ENCODE data around the gene HBZ.
"Not testable (repeated sequence)": the region's sequence is repeated elsewhere in the genome, so short reads cannot be mapped to it uniquely, and the experiment has no call there.

The HBZ gene

GRCh38 chr16:117379-118365 is 34.8 kb upstream of the HBZ start:
- Histone ChIP-seq H3K4me2 (no peak overlapping the region), H3K36me3 (peaks cover 84% of the 10 kb centered on the region), H3K9ac (no peak overlapping the region), H3K4me3 (no peak overlapping the region), H3K4me1 (peaks cover 8% of the 10 kb centered on the region), H3K27me3 (no peaks in the 10 kb centered on the region), H4K20me1 (peaks cover 72% of the 10 kb centered on the region), H3K9me3 (no peaks in the 10 kb centered on the region), H3K27ac (no peak overlapping the region)
- no peak for TF ChIP-seq Cebpa-rat (IDR thresholded peaks at IDR 0.05)

GRCh38 chr16:118857-119256 is 33.6 kb upstream of the HBZ start:
- Histone ChIP-seq H3K9ac (no peak overlapping the region), H3K9me3 (no peaks in the 10 kb centered on the region), H4K20me1 (peaks cover 70% of the 10 kb centered on the region), H3K36me3 (peaks cover 84% of the 10 kb centered on the region), H3K27ac (no peak overlapping the region), H3K4me3 (no peak overlapping the region), H3K27me3 (no peaks in the 10 kb centered on the region), H3K4me1 (peaks cover 8% of the 10 kb centered on the region), H3K4me2 (no peak overlapping the region)
- TF ChIP-seq Cebpa-rat (IDR thresholded peaks at IDR 0.05) = no peak

GRCh38 chr16:119295-119694 is 33.1 kb upstream of the HBZ start:
- Histone ChIP-seq H3K4me2 (no peak overlapping the region), H3K4me3 (no peak overlapping the region), H3K4me1 (peaks cover 8% of the 10 kb centered on the region), H3K9me3 (no peaks in the 10 kb centered on the region), H4K20me1 (peaks cover 70% of the 10 kb centered on the region), H3K36me3 (peaks cover 84% of the 10 kb centered on the region), H3K9ac (no peak overlapping the region), H3K27me3 (no peaks in the 10 kb centered on the region), H3K27ac (no peak overlapping the region)
- no peak for TF ChIP-seq Cebpa-rat (IDR thresholded peaks at IDR 0.05)

- Histone ChIP-seq H3K27me3 (no peaks in the 10 kb centered on the region), H3K36me3 (peaks cover 84% of the 10 kb centered on the region), H3K9ac (no peak overlapping the region), H3K4me3 (no peak overlapping the region), H3K27ac (no peak overlapping the region), H3K4me1 (peaks cover 8% of the 10 kb centered on the region), H3K4me2 (no peak overlapping the region), H4K20me1 (peaks cover 76% of the 10 kb centered on the region), H3K9me3 (no peaks in the 10 kb centered on the region)
- no peak for TF ChIP-seq Cebpa-rat (IDR thresholded peaks at IDR 0.05)
Measured at GRCh38 chr16:119835-120491, 32.5 kb upstream of the HBZ start.

- no peak overlapping the region for H3K4me2 ChIP-seq
- TF ChIP-seq Cebpa-rat (IDR thresholded peaks at IDR 0.05) = no peak
- H3K4me1 ChIP-seq = peaks cover 8% of the 10 kb centered on the region
- no peak overlapping the region for H3K27ac ChIP-seq
- no peaks in the 10 kb centered on the region for H3K27me3 ChIP-seq
- no peak overlapping the region for H3K4me3 ChIP-seq
- no peak overlapping the region for H3K9ac ChIP-seq
- H3K9me3 ChIP-seq = no peaks in the 10 kb centered on the region
- H4K20me1 ChIP-seq = peaks cover 83% of the 10 kb centered on the region
- H3K36me3 ChIP-seq = peaks cover 86% of the 10 kb centered on the region
Measured at GRCh38 chr16:120756-121155, 31.7 kb upstream of the HBZ start.

GRCh38 chr16:122361-122760 is 30.1 kb upstream of the HBZ start:
- Histone ChIP-seq H3K4me2 (no peak overlapping the region), H3K27me3 (no peaks in the 10 kb centered on the region), H3K9me3 (no peaks in the 10 kb centered on the region), H3K9ac (no peak overlapping the region), H3K4me1 (peaks cover 8% of the 10 kb centered on the region), H3K27ac (no peak overlapping the region), H4K20me1 (peaks cover 96% of the 10 kb centered on the region), H3K4me3 (no peak overlapping the region), H3K36me3 (peaks cover 71% of the 10 kb centered on the region)
- TF ChIP-seq Cebpa-rat (IDR thresholded peaks at IDR 0.05) = no peak

- H3K9ac ChIP-seq, H3K27ac ChIP-seq, H3K4me1 ChIP-seq, H3K27me3 ChIP-seq, H3K4me3 ChIP-seq, H3K9me3 ChIP-seq, H3K4me2 ChIP-seq: not testable (repeated sequence)
- Histone ChIP-seq H4K20me1 (peaks cover 92% of the 10 kb centered on the region), H3K36me3 (peaks cover 74% of the 10 kb centered on the region)
Measured at GRCh38 chr16:123558-124350, 28.7 kb upstream of the HBZ start.

- Histone ChIP-seq H3K27me3 (no peaks in the 10 kb centered on the region), H3K9me3 (no peaks in the 10 kb centered on the region), H3K36me3 (peaks cover 74% of the 10 kb centered on the region), H3K9ac (no peak overlapping the region), H3K27ac (no peak overlapping the region), H3K4me3 (no peak overlapping the region), H3K4me1 (peaks cover 3% of the 10 kb centered on the region), H4K20me1 (peaks cover 92% of the 10 kb centered on the region), H3K4me2 (no peak overlapping the region)
- no peak for TF ChIP-seq Cebpa-rat (IDR thresholded peaks at IDR 0.05)
Measured at GRCh38 chr16:125011-125410, 27.4 kb upstream of the HBZ start.

- Histone ChIP-seq H3K9me3 (no peaks in the 10 kb centered on the region), H3K27me3 (no peaks in the 10 kb centered on the region), H3K9ac (no peak overlapping the region), H3K4me3 (no peak overlapping the region), H4K20me1 (peaks cover 92% of the 10 kb centered on the region), H3K27ac (no peak overlapping the region), H3K4me1 (no peaks in the 10 kb centered on the region; the same call in 1 of the 2 replicates), H3K36me3 (peaks cover 55% of the 10 kb centered on the region), H3K4me2 (no peak overlapping the region)
- no peak for TF ChIP-seq Cebpa-rat (IDR thresholded peaks at IDR 0.05)
Measured at GRCh38 chr16:129075-129474, 23.4 kb upstream of the HBZ start.

All from BLaER1 (cell line).